ENCODE data around the gene RSU1.

The RSU1 gene

GRCh38 chr10:16656895-16657294, 160.3 kb downstream of the RSU1 start:
- no peak for DNase-seq

GRCh38 chr10:16653224-16653623, 164.0 kb downstream of the RSU1 start:
- DNase-seq = no peak

- no peak for DNase-seq
Measured at GRCh38 chr10:16652154-16652553, 165.1 kb downstream of the RSU1 start.

- no peak for DNase-seq
Measured at GRCh38 chr10:16649757-16650156, 167.5 kb downstream of the RSU1 start.

- no peak for DNase-seq
Measured at GRCh38 chr10:16648366-16648765, 168.9 kb downstream of the RSU1 start.

GRCh38 chr10:16646181-16647059, 170.8 kb downstream of the RSU1 start:
- no peak for DNase-seq

- no peak for DNase-seq
Measured at GRCh38 chr10:16644146-16644545, 173.1 kb downstream of the RSU1 start.

- DNase-seq = no peak
Measured at GRCh38 chr10:16643502-16643901, 173.7 kb downstream of the RSU1 start.

GRCh38 chr10:16640153-16640552, 177.1 kb downstream of the RSU1 start:
- no peak for DNase-seq

GRCh38 chr10:16639471-16639870, 177.8 kb downstream of the RSU1 start:
- no peak for DNase-seq

GRCh38 chr10:16632996-16633395, 184.2 kb downstream of the RSU1 start:
- DNase-seq = no peak

GRCh38 chr10:16626697-16627096, 190.5 kb downstream of the RSU1 start:
- DNase-seq = no peak

- DNase-seq = no peak
Measured at GRCh38 chr10:16612981-16613355, 204.3 kb downstream of the RSU1 start.

GRCh38 chr10:16612115-16612980, 204.9 kb downstream of the RSU1 start:
- no peak for DNase-seq

GRCh38 chr10:16611037-16611436, 206.2 kb downstream of the RSU1 start:
- no peak for DNase-seq

- no peak for DNase-seq
Measured at GRCh38 chr10:16609211-16609610, 208.0 kb downstream of the RSU1 start.

- no peak for DNase-seq
Measured at GRCh38 chr10:16606923-16607322, 210.3 kb downstream of the RSU1 start.

- no peak for DNase-seq
Measured at GRCh38 chr10:16606421-16606820, 210.8 kb downstream of the RSU1 start.

- no peak for DNase-seq
Measured at GRCh38 chr10:16603308-16603707, 213.9 kb downstream of the RSU1 start.

- DNase-seq = no peak
Measured at GRCh38 chr10:16602104-16602775, 215.0 kb downstream of the RSU1 start.

GRCh38 chr10:16599662-16600061, 217.6 kb downstream of the RSU1 start:
- no peak for DNase-seq

GRCh38 chr10:16597656-16598055, 219.6 kb downstream of the RSU1 start:
- no peak for DNase-seq

GRCh38 chr10:16592378-16592777, 224.8 kb downstream of the RSU1 start:
- no peak for DNase-seq

Measured in kidney glomerular epithelial cell (primary cell).